ENCODE results near the gene LHX6. TPM values are rescaled to one million over a fixed set of nuclear protein-coding genes. Genes with fewer than 3 reads are reported as not detected.

LHX6 gene
- 0.42 TPM in 1 of 2 replicates, not detected in the other for total RNA-seq

GRCh38 chr9:122228568-122229484, at the start of gene LHX6:
Gene LHX6, minus strand, starts transcription at chr9:122228957. Its CDS starts 217 bp downstream, at chr9:122228740.

GRCh38 chr9:122264360-122265148, 35.8 kb upstream of the LHX6 start, which contains the start of the genes MRRF and RBM18:
Gene MRRF, plus strand, starts transcription at chr9:122264882. Its CDS starts 6,010 bp downstream, at chr9:122270892.
Gene RBM18, minus strand, starts transcription at chr9:122264840. Its CDS starts 3,348 bp downstream, at chr9:122261492.

GRCh38 chr9:122159026-122159924, 69.5 kb downstream of the LHX6 start, which contains the start of the genes MORN5 and NDUFA8:
Gene MORN5, plus strand, starts transcription at chr9:122159908. Its CDS starts 65 bp downstream, at chr9:122159973.
Gene NDUFA8, minus strand, starts transcription at chr9:122159779. Its CDS starts 102 bp downstream, at chr9:122159677.

Other genes with a start within 250 kb of the LHX6 start
- 5.1 and 6.2 TPM in 2 replicates for gene TTLL11, start 135.6 kb downstream of the LHX6 start, total RNA-seq
- gene NDUFA8, start 69.2 kb downstream of the LHX6 start, total RNA-seq: 62.1 and 63.2 TPM in 2 replicates
- not detected in 2 replicates for gene MORN5, start 69.0 kb downstream of the LHX6 start, total RNA-seq
- gene RBM18, start 35.9 kb upstream of the LHX6 start, total RNA-seq: 5.5 and 11.4 TPM in 2 replicates
- gene MRRF, start 35.9 kb upstream of the LHX6 start, total RNA-seq: 37.6 and 48.5 TPM in 2 replicates
- 4.2 and 4.7 TPM in 2 replicates for gene PTGS1, start 142.1 kb upstream of the LHX6 start, total RNA-seq
- gene OR1J1, start 249.0 kb upstream of the LHX6 start, total RNA-seq: not detected in 2 replicates